Right lobe of liver (tissue), 6 donors: ENCODE measurements around the gene KIF2A. TPM values are rescaled to one million over a fixed set of nuclear protein-coding genes. Genes with fewer than 3 reads are reported as not detected.

Experiments used
- ATAC-seq, 4 donors: fragments of 200-7000 bp; cut with Tn5 transposase; one replicate each; pipeline ENCODE4 v1.9.1; 2020; ENCODE audit warnings: mild to moderate bottlenecking in 4 of 4, moderate library complexity in 4 of 4
- DNase-seq, 3 donors: peaks; one replicate each; pipeline ENCODE4 v3.0.0-alpha.2; 2020
- H3K27ac ChIP-seq, 3 donors: fragments of 200-600 bp; one replicate each; pipeline ENCODE4 v1.8.0; 2022
- H3K27me3 ChIP-seq, 2 donors: fragments of 200-600 bp; one replicate each; pipeline ENCODE4 v1.8.0; 2022
- H3K36me3 ChIP-seq, 4 donors: fragments of 200-600 bp; sonication (generic) in 1 of 4; one replicate each; pipeline versions ENCODE4 v1.5.1 to v1.8.0; 2017 to 2022; ENCODE audit warnings: control low read depth in 1 of 4
- H3K4me1 ChIP-seq, 4 donors: fragments of 200-600 bp; sonication (generic) in 1 of 4; one replicate each; pipeline versions ENCODE4 v1.5.1 to v1.8.0; 2017 to 2022; ENCODE audit warnings: control low read depth in 1 of 4
- H3K4me3 ChIP-seq, 3 donors: fragments of 200-600 bp; one replicate each; pipeline ENCODE4 v1.8.0; 2022
- H3K9me3 ChIP-seq, 4 donors: fragments of 200-600 bp; sonication (generic) in 1 of 4; one replicate each; pipeline versions ENCODE4 v1.5.1 to v1.8.0; 2017 to 2022; ENCODE audit warnings: control low read depth in 1 of 4
- CTCF ChIP-seq, 4 donors: fragments of 200-600 bp in 3 of 4; fragments of 450-650 bp in 1 of 4; IDR thresholded peaks; one replicate each; pipeline versions ENCODE4 v1.5.1 to v1.8.0; 2016 to 2022; ENCODE audit warnings: antibody characterized with exemption in 4 of 4, mild to moderate bottlenecking in 2 of 4
- POLR2A ChIP-seq: fragments of 450-650 bp; IDR thresholded peaks from one replicate; pipeline ENCODE4 v1.6.1; 2017; ENCODE audit warnings: antibody characterized with exemption, mild to moderate bottlenecking
- WGBS: methylation state at CpG from one replicate; pipeline ENCODE4 v1.1.6; 2018; ENCODE audit warnings: low coverage, low lambda C conversion rate; ENCODE audit not compliant: insufficient coverage; ENCODE audit errors: missing lambda C conversion rate; 5-methylcytosine and 5-hydroxymethylcytosine counted together
- intact Hi-C, 2 donors: fragments of 100-400 bp; cut with DNase I; formaldehyde crosslinking; loops; one replicate each; pipeline versions ENCODE4 v1.11.2 to v1.14.1; 2022
- long read RNA-seq: library from polyadenylated mRNA; unstranded; transcript quantifications from one replicate; pipeline ENCODE4 v2.0.0, GENCODE V29; 2019
- total RNA-seq, 6 experiments: library from RNA; depleted of rRNA in 2 of 6; stranded (reverse); fragments of >200 nt in 2 of 6; fragmentation: NEBNext Ultra II Directional in 3 of 6; extraction: Animal tissue kit (Norgen Biotek cat#: 25700) in 3 of 6; gene quantifications; one replicate each; pipeline versions ENCODE4 v1.1.0 to v1.2.4, GENCODE V29; 2016 to 2023
- donor health status: DM: no; HTN: yes; CAD: no.
- donor health status: DM: no; HTN: no; CAD: no.
- donor health status: DM: no; HTN: no; CAD: no.
- donor health status: DM: no; HTN: yes; CAD: no.
- donor health status: DM: no; HTN: yes; CAD: no.

KIF2A gene
- 10 to 100 TPM in 1 of 6 experiments, 1 to 10 TPM in 5; 4.9 to 10.2 (median 6.7) TPM for total RNA-seq
- long read RNA-seq, partial matches to known transcripts, result 2 of 2 reads
- long read RNA-seq, other reads (novel, unspliced or antisense), result 0 of 2 reads

- TF ChIP-seq POLR2A (peak; percentile 55), CTCF (IDR thresholded peaks at IDR 0.05) (peak in 2 of 4 donors; percentile 25 to 35)
- intact Hi-C loops, result no loop called here
- Histone ChIP-seq H3K4me1 (no peaks in the 10 kb centered on the region), H3K27me3 (no peaks in the 10 kb centered on the region), H3K4me3 (peak within 1 kb of the TSS; percentile 89 to 96 (median 96)), H3K36me3 (no peaks in the 10 kb centered on the region), H3K9me3 (no peaks in the 10 kb centered on the region), H3K27ac (peak within 1 kb of the TSS; percentile 59 to 86 (median 74))
- ATAC-seq (peak; percentile 97 to 99 (median 98)), DNase-seq (peak; percentile 91 to 94 (median 92))
- WGBS, result 0% methylated on average over 17 of the region's 66 CpGs
These were observed at the start of gene KIF2A for GRCh38 chr5:62305715-62306322. Gene KIF2A (plus strand): TSS chr5:62306206. CDS start chr5:62306473, 267 bp downstream.

GRCh38 chr5:62257020-62257367 is 49.0 kb upstream of the KIF2A start:
- TF ChIP-seq POLR2A, result no peak
- TF ChIP-seq CTCF (IDR thresholded peaks at IDR 0.05), result no peak
- intact Hi-C loops, result no loop called here
- Histone ChIP-seq H3K27ac (no peak overlapping the region), H3K4me1 (no peaks in the 10 kb centered on the region), H3K36me3 (no peaks in the 10 kb centered on the region), H3K27me3 (no peaks in the 10 kb centered on the region), H3K9me3 (no peaks in the 10 kb centered on the region), H3K4me3 (no peak overlapping the region)
- ATAC-seq, result no peak
- DNase-seq, result no peak

- Histone ChIP-seq H3K36me3 (no peaks in the 10 kb centered on the region), H3K4me1 (no peaks in the 10 kb centered on the region), H3K27me3 (no peaks in the 10 kb centered on the region), H3K9me3 (no peaks in the 10 kb centered on the region), H3K27ac (no peak overlapping the region), H3K4me3 (no peak overlapping the region)
- ATAC-seq (no peak), DNase-seq (no peak)
- intact Hi-C loops, result no loop called here
- TF ChIP-seq CTCF (IDR thresholded peaks at IDR 0.05), result no peak
- no peak for TF ChIP-seq POLR2A
These were observed 47.4 kb upstream of the KIF2A start for GRCh38 chr5:62258654-62259053.

GRCh38 chr5:62259699-62260250 is 46.2 kb upstream of the KIF2A start:
- Histone ChIP-seq H3K4me1 (no peaks in the 10 kb centered on the region), H3K36me3 (no peaks in the 10 kb centered on the region), H3K4me3 (no peak overlapping the region), H3K27ac (no peak overlapping the region), H3K9me3 (no peaks in the 10 kb centered on the region), H3K27me3 (no peaks in the 10 kb centered on the region)
- DNase-seq, result no peak
- no peak for ATAC-seq
- intact Hi-C loops, result no loop called here
- TF ChIP-seq POLR2A (no peak), CTCF (IDR thresholded peaks at IDR 0.05) (no peak)
- 72% methylated on average over 2 of the region's 2 CpGs for WGBS
